ENCODE data around the gene UFC1.

The UFC1 gene

GRCh38 chr1:161196111-161196510 is 42.3 kb downstream of the UFC1 start:
- no peak overlapping the region for H3K27ac ChIP-seq
- no peak for DNase-seq (ENCODE audit: low read depth, low spot score)

GRCh38 chr1:161196521-161197451 is 43.0 kb downstream of the UFC1 start:
- peak overlapping the region; percentile 34 for H3K27ac ChIP-seq
- H3K36me3 ChIP-seq (ENCODE audit: insufficient read depth, low read length), result peaks cover 47% of the 10 kb centered on the region
- peak overlapping the region; percentile 75 for H3K9ac ChIP-seq (ENCODE audit: insufficient read length)
- no peak for DNase-seq (ENCODE audit: low read depth, low spot score)
- H3K9me3 ChIP-seq (ENCODE audit: low read depth, low read length), result no peaks in the 10 kb centered on the region
- TF ChIP-seq EZH2 (IDR thresholded peaks at IDR 0.05), result no peak
- TF ChIP-seq FOXP2 (optimal IDR thresholded peaks at IDR 0.05; ENCODE audit: control extremely low read depth, extremely low read length, insufficient read depth), result no peak
- peak; percentile 18; the same call in 1 of the 2 replicates for TF ChIP-seq POLR2AphosphoS5 (IDR thresholded peaks at IDR 0.05; ENCODE audit: borderline replicate concordance, low read depth, low read length)
- H3K4me3 ChIP-seq, result peak overlapping the region; percentile 83

More at GRCh38 chr1:161196111-161196510, 42.3 kb downstream of the UFC1 start:
- no peaks in the 10 kb centered on the region for H3K9me3 ChIP-seq (ENCODE audit: low read depth, low read length)
- peaks cover 54% of the 10 kb centered on the region for H3K36me3 ChIP-seq (ENCODE audit: insufficient read depth, low read length)
- peak overlapping the region; percentile 83 for H3K4me3 ChIP-seq
- TF ChIP-seq FOXP2 (optimal IDR thresholded peaks at IDR 0.05; ENCODE audit: control extremely low read depth, extremely low read length, insufficient read depth) (no peak), EZH2 (IDR thresholded peaks at IDR 0.05) (no peak), POLR2AphosphoS5 (IDR thresholded peaks at IDR 0.05; ENCODE audit: borderline replicate concordance, low read depth, low read length) (no peak)
- H3K9ac ChIP-seq (ENCODE audit: insufficient read length), result peak overlapping the region; percentile 5

GRCh38 chr1:161197560-161198193 is 43.9 kb downstream of the UFC1 start:
- peaks cover 38% of the 10 kb centered on the region for H3K36me3 ChIP-seq (ENCODE audit: insufficient read depth, low read length)
- H3K4me3 ChIP-seq, result peak overlapping the region; percentile 83
- H3K9ac ChIP-seq (ENCODE audit: insufficient read length), result peak overlapping the region; percentile 75
- TF ChIP-seq FOXP2 (optimal IDR thresholded peaks at IDR 0.05; ENCODE audit: control extremely low read depth, extremely low read length, insufficient read depth), result no peak
- no peak for TF ChIP-seq POLR2AphosphoS5 (IDR thresholded peaks at IDR 0.05; ENCODE audit: borderline replicate concordance, low read depth, low read length)
- TF ChIP-seq EZH2 (IDR thresholded peaks at IDR 0.05), result no peak
- H3K9me3 ChIP-seq (ENCODE audit: low read depth, low read length), result no peaks in the 10 kb centered on the region
- H3K27ac ChIP-seq, result no peak overlapping the region; the same call in 1 of the 2 replicates
- DNase-seq (ENCODE audit: low read depth, low spot score), result no peak

- H3K9me3 ChIP-seq (ENCODE audit: low read depth, low read length), result no peaks in the 10 kb centered on the region
- H3K27ac ChIP-seq, result peak overlapping the region; percentile 63; the same call in 1 of the 2 replicates
- H3K4me3 ChIP-seq, result peak overlapping the region; percentile 83
- peak overlapping the region; percentile 75 for H3K9ac ChIP-seq (ENCODE audit: insufficient read length)
- TF ChIP-seq EZH2 (IDR thresholded peaks at IDR 0.05) (no peak), POLR2AphosphoS5 (IDR thresholded peaks at IDR 0.05; ENCODE audit: borderline replicate concordance, low read depth, low read length) (no peak), FOXP2 (optimal IDR thresholded peaks at IDR 0.05; ENCODE audit: control extremely low read depth, extremely low read length, insufficient read depth) (no peak)
- no peak for DNase-seq (ENCODE audit: low read depth, low spot score)
- peaks cover 34% of the 10 kb centered on the region for H3K36me3 ChIP-seq (ENCODE audit: insufficient read depth, low read length)
Observed at GRCh38 chr1:161198194-161198896, 44.6 kb downstream of the UFC1 start.

- H3K9ac ChIP-seq (ENCODE audit: insufficient read length), result peak within 1 kb of the TSS; percentile 79
- peak; percentile 96 for DNase-seq (ENCODE audit: low read depth, low spot score)
- H3K27ac ChIP-seq, result peak within 1 kb of the TSS; percentile 99
- TF ChIP-seq FOXP2 (optimal IDR thresholded peaks at IDR 0.05; ENCODE audit: control extremely low read depth, extremely low read length, insufficient read depth), result no peak
- TF ChIP-seq POLR2AphosphoS5 (IDR thresholded peaks at IDR 0.05; ENCODE audit: borderline replicate concordance, low read depth, low read length), result peak; percentile 100
- TF ChIP-seq EZH2 (IDR thresholded peaks at IDR 0.05), result no peak
- H3K36me3 ChIP-seq (ENCODE audit: insufficient read depth, low read length), result peaks cover 34% of the 10 kb centered on the region
- peak within 1 kb of the TSS; percentile 83 for H3K4me3 ChIP-seq
- H3K9me3 ChIP-seq (ENCODE audit: low read depth, low read length), result no peaks in the 10 kb centered on the region
Observed at GRCh38 chr1:161198897-161199431, 45.2 kb downstream of the UFC1 start, which contains the start of gene ADAMTS4. ADAMTS4 (minus strand) TSS chr1:161199054; CDS start chr1:161198627, 427 bp downstream.

- TF ChIP-seq EZH2 (IDR thresholded peaks at IDR 0.05), result no peak
- TF ChIP-seq POLR2AphosphoS5 (IDR thresholded peaks at IDR 0.05; ENCODE audit: borderline replicate concordance, low read depth, low read length), result peak; percentile 79
- no peak for TF ChIP-seq FOXP2 (optimal IDR thresholded peaks at IDR 0.05; ENCODE audit: control extremely low read depth, extremely low read length, insufficient read depth)
- Histone ChIP-seq H3K36me3 (ENCODE audit: insufficient read depth, low read length) (peaks cover 34% of the 10 kb centered on the region), H3K4me3 (peak overlapping the region; percentile 83), H3K27ac (peak overlapping the region; percentile 99), H3K9ac (ENCODE audit: insufficient read length) (peak overlapping the region; percentile 79), H3K9me3 (ENCODE audit: low read depth, low read length) (no peaks in the 10 kb centered on the region)
- no peak for DNase-seq (ENCODE audit: low read depth, low spot score)
Observed at GRCh38 chr1:161199506-161200139, 45.8 kb downstream of the UFC1 start.

- Histone ChIP-seq H3K4me3 (peak overlapping the region; percentile 83), H3K9me3 (ENCODE audit: low read depth, low read length) (no peaks in the 10 kb centered on the region), H3K36me3 (ENCODE audit: insufficient read depth, low read length) (peaks cover 34% of the 10 kb centered on the region), H3K27ac (peak overlapping the region; percentile 99), H3K9ac (ENCODE audit: insufficient read length) (peak overlapping the region; percentile 75)
- TF ChIP-seq POLR2AphosphoS5 (IDR thresholded peaks at IDR 0.05; ENCODE audit: borderline replicate concordance, low read depth, low read length) (no peak), EZH2 (IDR thresholded peaks at IDR 0.05) (no peak), FOXP2 (optimal IDR thresholded peaks at IDR 0.05; ENCODE audit: control extremely low read depth, extremely low read length, insufficient read depth) (no peak)
- no peak for DNase-seq (ENCODE audit: low read depth, low spot score)
Observed at GRCh38 chr1:161200421-161200991, 46.7 kb downstream of the UFC1 start.

Measured in SK-N-MC (cell line).